ENCODE data around the gene ZDHHC6. TPM values are rescaled to one million over a fixed set of nuclear protein-coding genes. Genes with fewer than 3 reads are reported as not detected.

Gene ZDHHC6
- total and polyA plus RNA-seq, 2 of the 8 experiments (the other 6 are each of a cell fraction or from before 2014, with no cell fraction given), result 13.6 to 27.4 TPM

DNA sequence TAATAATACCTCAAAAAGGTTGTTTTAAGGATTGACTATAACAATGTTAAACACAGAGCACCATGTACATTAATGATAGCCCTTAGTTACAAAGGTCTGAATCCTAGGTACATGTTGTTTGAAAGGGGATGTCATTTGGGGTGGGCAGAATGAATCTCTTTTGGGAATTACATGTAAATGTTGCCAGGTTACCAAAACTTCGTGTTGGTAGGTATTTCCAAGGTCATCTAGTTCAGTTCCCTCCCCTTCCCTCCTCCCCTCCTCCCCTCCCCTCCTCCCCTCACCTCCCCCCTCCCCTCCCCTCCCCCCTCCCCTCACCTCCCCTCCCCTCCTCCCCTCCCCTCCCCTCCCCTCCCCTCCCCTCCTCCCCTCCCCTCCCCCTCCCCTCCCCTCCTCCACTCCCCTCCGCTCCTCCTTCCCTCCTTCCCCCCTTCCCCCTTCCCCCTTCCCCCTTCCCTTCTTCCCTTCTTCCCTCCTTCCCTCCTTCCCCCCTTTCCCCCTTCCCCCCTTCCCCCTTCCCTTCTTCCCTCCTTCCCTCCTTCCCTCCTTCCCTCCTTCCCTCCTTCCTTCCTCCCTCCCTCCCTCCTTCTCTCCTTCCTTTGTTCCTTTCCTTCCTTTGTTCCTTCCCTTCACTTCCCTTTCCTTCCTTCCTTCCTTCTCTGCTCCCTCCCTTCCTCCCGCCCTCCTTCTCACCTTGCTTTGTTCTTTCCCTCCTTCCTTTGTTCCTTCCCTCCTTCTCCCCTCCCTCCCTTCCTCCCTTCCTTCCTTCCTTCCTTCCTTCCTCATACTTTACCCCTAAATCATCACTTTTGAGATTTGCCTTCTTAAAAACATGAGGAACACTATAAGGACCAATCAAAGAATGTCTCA, 8.4 kb upstream of the ZDHHC6 start (continued):
- TF ChIP-seq TCF12 (IDR thresholded peaks at IDR 0.05; ENCODE audit: low read depth, low read length) (no peak), SP2 (IDR thresholded peaks at IDR 0.05; ENCODE audit: low read length) (no peak), JUND (IDR thresholded peaks at IDR 0.05; ENCODE audit: low read length) (no peak), SUZ12 (IDR thresholded peaks at IDR 0.05; ENCODE audit: low read length) (no peak)

Data from H1 (cell line).